Measurements from ENCODE around the gene RHPN2. TPM values are rescaled to one million over a fixed set of nuclear protein-coding genes. Genes with fewer than 3 reads are reported as not detected.

The RHPN2 gene
- polyA plus RNA-seq, result 34.4 TPM
- long read RNA-seq, donor 1, partial matches to known transcripts, result 0 of 3 reads
- long read RNA-seq, donor 1, other reads (novel, unspliced or antisense), result 0 of 3 reads
- long read RNA-seq, donor 2, partial matches to known transcripts, result 0 of 4 reads
- long read RNA-seq, donor 2, other reads (novel, unspliced or antisense), result 0 of 4 reads
- long read RNA-seq, donor 3, result 0 reads
- long read RNA-seq, donor 4, partial matches to known transcripts, result 0 of 1 reads
- long read RNA-seq, donor 4, other reads (novel, unspliced or antisense), result 0 of 1 reads
- long read RNA-seq, donor 5, partial matches to known transcripts, result 0 of 2 reads
- long read RNA-seq, donor 5, other reads (novel, unspliced or antisense), result 0 of 2 reads
- long read RNA-seq, donor 6, transcript RHPN2-201 (15 exons, 3,500 nt), result major isoform, 6 of 8 reads
- long read RNA-seq, donor 6, partial matches to known transcripts, result 0 of 8 reads
- long read RNA-seq, donor 6, other reads (novel, unspliced or antisense), result 0 of 8 reads
- long read RNA-seq, donor 7, partial matches to known transcripts, result 0 of 2 reads
- long read RNA-seq, donor 7, other reads (novel, unspliced or antisense), result 0 of 2 reads
- long read RNA-seq, donor 8, transcript RHPN2-201 (15 exons, 3,500 nt), result major isoform, 5 of 5 reads
- long read RNA-seq, donor 8, partial matches to known transcripts, result 0 of 5 reads
- long read RNA-seq, donor 8, other reads (novel, unspliced or antisense), result 0 of 5 reads
- long read RNA-seq, donor 9, partial matches to known transcripts, result 0 of 1 reads
- long read RNA-seq, donor 9, other reads (novel, unspliced or antisense), result 0 of 1 reads
- long read RNA-seq, donor 10, transcript RHPN2-201 (15 exons, 3,500 nt), result major isoform, 5 of 5 reads
- long read RNA-seq, donor 10, partial matches to known transcripts, result 0 of 5 reads
- long read RNA-seq, donor 10, other reads (novel, unspliced or antisense), result 0 of 5 reads
- long read RNA-seq, donor 11, partial matches to known transcripts, result 0 of 3 reads
- long read RNA-seq, donor 11, other reads (novel, unspliced or antisense), result 0 of 3 reads

DNA sequence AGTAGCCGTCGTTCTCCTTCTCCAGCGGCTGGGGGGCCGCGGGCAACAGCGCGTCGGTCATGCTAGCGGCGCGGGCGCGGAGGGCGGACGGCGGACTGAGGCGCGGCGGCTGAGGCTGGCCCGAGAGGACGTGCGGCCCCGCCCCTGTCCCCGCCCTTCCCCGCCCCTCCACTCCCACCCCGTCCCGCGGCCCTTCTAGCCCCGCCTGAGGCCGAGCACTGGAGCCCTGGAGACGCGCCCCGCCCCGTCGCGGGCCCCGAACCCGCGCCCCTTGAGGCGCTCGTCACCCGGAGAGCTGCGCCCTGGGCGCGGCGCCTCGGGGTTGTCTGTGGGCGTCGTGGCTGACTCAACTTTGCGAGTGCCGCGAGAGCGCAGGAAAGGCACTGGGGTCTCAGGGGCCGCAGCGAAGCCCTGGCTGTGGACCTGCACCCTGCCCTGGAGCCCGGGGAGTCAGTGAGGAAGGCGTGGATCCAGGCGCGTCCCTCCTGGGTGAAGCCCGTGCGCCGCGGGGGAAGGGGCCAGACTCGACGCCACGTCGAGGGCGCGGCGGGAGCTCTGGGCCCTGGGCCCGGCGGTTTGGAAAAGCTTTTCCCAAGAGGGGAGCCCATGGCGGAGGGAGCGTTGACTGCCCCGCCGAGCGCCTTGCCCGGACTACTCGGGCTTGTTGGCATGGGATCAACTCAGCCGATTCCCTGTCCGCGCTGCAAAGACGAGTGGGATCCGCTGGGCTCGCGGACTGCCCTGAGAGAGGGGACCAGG is at the start of gene RHPN2:
RHPN2 (minus strand) TSS at position 97 of the 759 bp plus-strand sequence; CDS start at position 61, 36 bp downstream.
- DNase-seq, result peak; percentile 88 to 93
- no CpG with 5 or more reads among the region's 86 CpGs for WGBS (ENCODE audit: insufficient coverage, low lambda C conversion rate)
- Histone ChIP-seq H3K36me3 (ENCODE audit: control insufficient read depth, insufficient read depth, low read length) (no peaks in the 10 kb centered on the region), H3K27me3 (ENCODE audit: control insufficient read depth, insufficient read depth, low read length) (peaks cover 10% of the 10 kb centered on the region), H3K4me1 (ENCODE audit: control insufficient read depth, insufficient read depth, low read length) (peaks cover 4% of the 10 kb centered on the region), H3K9me3 (ENCODE audit: control insufficient read depth, low read depth, low read length) (peaks cover 3% of the 10 kb centered on the region), H3K27ac (ENCODE audit: low read length) (peak within 1 kb of the TSS; percentile 70), H3K4me3 (ENCODE audit: low read length) (peak within 1 kb of the TSS; percentile 82)

DNA sequence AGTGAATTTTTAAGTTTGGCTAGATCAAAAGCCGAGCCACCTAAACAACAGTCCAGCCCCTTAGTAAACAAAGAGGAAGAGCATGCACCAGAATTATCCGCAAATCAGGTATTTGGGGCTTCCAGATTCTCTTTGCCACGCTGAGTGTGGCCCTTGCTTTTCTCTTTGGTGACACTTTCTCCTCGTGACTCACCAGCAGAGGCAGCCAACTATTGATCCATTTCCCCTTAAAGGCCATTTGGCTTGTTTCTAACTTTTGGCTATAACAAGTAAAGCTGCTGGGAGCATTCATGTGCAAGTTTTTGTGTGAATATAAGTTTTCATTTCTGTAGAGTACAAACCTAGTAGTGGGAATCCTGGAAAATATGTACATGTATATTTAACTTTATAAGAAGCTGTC is 49.6 kb upstream of the RHPN2 start:
- H3K36me3 ChIP-seq (ENCODE audit: control insufficient read depth, insufficient read depth, low read length), result peaks cover 69% of the 10 kb centered on the region
- DNase-seq, result no peak

GRCh38 chr19:33111587-33111986 is 46.9 kb upstream of the RHPN2 start:
- whole genome bisulfite sequencing (ENCODE audit: insufficient coverage, low lambda C conversion rate), result no CpG with 5 or more reads among the region's 11 CpGs
- Histone ChIP-seq H3K4me3 (ENCODE audit: low read length) (no peak overlapping the region), H3K27me3 (ENCODE audit: control insufficient read depth, insufficient read depth, low read length) (no peaks in the 10 kb centered on the region), H3K9me3 (ENCODE audit: control insufficient read depth, low read depth, low read length) (no peaks in the 10 kb centered on the region), H3K4me1 (ENCODE audit: control insufficient read depth, insufficient read depth, low read length) (no peaks in the 10 kb centered on the region), H3K27ac (ENCODE audit: low read length) (no peak overlapping the region), H3K36me3 (ENCODE audit: control insufficient read depth, insufficient read depth, low read length) (peaks cover 71% of the 10 kb centered on the region)
- no peak for DNase-seq

More for the DNA sequence above, 49.6 kb upstream of the RHPN2 start:
- H3K4me1 ChIP-seq (ENCODE audit: control insufficient read depth, insufficient read depth, low read length), result no peaks in the 10 kb centered on the region
- H3K27me3 ChIP-seq (ENCODE audit: control insufficient read depth, insufficient read depth, low read length), result no peaks in the 10 kb centered on the region
- no peaks in the 10 kb centered on the region for H3K9me3 ChIP-seq (ENCODE audit: control insufficient read depth, low read depth, low read length)
- WGBS (ENCODE audit: insufficient coverage, low lambda C conversion rate), result no CpG with 5 or more reads among the region's 4 CpGs
- no peak overlapping the region for H3K4me3 ChIP-seq (ENCODE audit: low read length)
- H3K27ac ChIP-seq (ENCODE audit: low read length), result no peak overlapping the region

DNA sequence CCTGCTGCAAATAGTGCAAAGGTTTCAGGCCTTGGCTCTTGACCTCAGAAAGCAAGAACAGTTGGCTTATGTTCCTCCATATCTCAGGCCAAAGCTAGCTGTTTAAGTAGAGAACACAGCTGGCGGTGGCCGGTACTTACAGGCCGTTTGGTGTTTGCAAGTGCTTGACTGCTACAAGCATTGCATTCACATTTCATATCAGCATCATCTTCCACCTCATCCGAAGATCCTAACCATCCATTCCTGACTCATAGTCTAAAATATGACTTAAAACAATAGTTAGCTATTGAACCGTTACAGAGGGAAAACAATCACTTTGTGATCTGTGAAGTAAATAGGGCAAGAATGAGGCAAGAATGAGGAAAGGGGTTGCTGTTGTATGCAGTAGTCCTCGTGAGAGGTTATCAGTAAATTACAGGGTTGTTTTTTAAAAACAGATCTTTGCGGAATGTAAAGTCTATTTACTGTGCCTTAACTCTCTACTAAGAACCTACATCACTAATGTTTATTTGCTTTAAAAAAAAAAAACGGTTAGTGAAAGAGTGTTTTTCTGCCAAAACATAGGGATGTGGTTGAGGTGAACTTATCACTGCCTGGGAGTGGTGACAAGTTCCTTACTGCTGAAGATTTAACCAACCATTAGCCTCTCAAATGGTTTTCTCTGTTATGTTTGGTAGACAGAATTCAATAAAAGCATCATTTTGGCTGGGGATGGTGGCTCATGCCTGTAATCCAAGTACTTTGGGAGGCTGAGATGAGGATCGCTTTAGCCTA is 45.6 kb upstream of the RHPN2 start:
- WGBS (ENCODE audit: insufficient coverage, low lambda C conversion rate), result no CpG with 5 or more reads among the region's 9 CpGs
- Histone ChIP-seq H3K4me1 (ENCODE audit: control insufficient read depth, insufficient read depth, low read length) (no peaks in the 10 kb centered on the region), H3K27ac (ENCODE audit: low read length) (no peak overlapping the region), H3K27me3 (ENCODE audit: control insufficient read depth, insufficient read depth, low read length) (no peaks in the 10 kb centered on the region), H3K36me3 (ENCODE audit: control insufficient read depth, insufficient read depth, low read length) (peaks cover 68% of the 10 kb centered on the region), H3K4me3 (ENCODE audit: low read length) (no peak overlapping the region), H3K9me3 (ENCODE audit: control insufficient read depth, low read depth, low read length) (no peaks in the 10 kb centered on the region)
- DNase-seq, result no peak

DNA sequence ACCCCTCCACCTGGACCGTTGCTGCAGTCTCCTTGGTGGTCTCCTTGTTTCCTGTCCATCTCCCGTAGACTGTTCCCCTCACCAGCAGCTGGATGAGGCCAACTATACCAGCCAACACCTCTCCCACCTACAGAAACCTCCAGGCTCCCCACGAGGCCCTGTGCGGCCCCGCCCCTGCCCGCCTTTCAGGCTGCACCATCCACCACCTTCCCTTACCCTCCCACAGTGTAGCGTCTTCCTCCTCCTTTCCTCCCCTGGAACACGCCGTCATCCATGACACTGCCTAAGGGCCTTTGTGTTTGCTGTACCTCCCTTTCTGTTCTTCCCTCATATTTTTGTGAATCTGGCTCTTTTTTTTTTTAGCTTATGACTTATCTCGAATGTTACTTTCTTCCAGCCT is 43.5 kb upstream of the RHPN2 start:
- no peaks in the 10 kb centered on the region for H3K4me1 ChIP-seq (ENCODE audit: control insufficient read depth, insufficient read depth, low read length)
- no peak for DNase-seq
- H3K36me3 ChIP-seq (ENCODE audit: control insufficient read depth, insufficient read depth, low read length), result peaks cover 64% of the 10 kb centered on the region
- 100% methylated on average over 6 of the region's 10 CpGs for WGBS (ENCODE audit: insufficient coverage, low lambda C conversion rate)
- no peak overlapping the region for H3K4me3 ChIP-seq (ENCODE audit: low read length)
- no peaks in the 10 kb centered on the region for H3K9me3 ChIP-seq (ENCODE audit: control insufficient read depth, low read depth, low read length)
- no peak overlapping the region for H3K27ac ChIP-seq (ENCODE audit: low read length)
- no peaks in the 10 kb centered on the region for H3K27me3 ChIP-seq (ENCODE audit: control insufficient read depth, insufficient read depth, low read length)

GRCh38 chr19:33102893-33103292 is 38.2 kb upstream of the RHPN2 start:
- DNase-seq, result no peak
- Histone ChIP-seq H3K4me3 (ENCODE audit: low read length) (no peak overlapping the region), H3K4me1 (ENCODE audit: control insufficient read depth, insufficient read depth, low read length) (peaks cover 6% of the 10 kb centered on the region), H3K9me3 (ENCODE audit: control insufficient read depth, low read depth, low read length) (peaks cover 2% of the 10 kb centered on the region), H3K27me3 (ENCODE audit: control insufficient read depth, insufficient read depth, low read length) (no peaks in the 10 kb centered on the region), H3K36me3 (ENCODE audit: control insufficient read depth, insufficient read depth, low read length) (peaks cover 49% of the 10 kb centered on the region), H3K27ac (ENCODE audit: low read length) (no peak overlapping the region)
- no CpG with 5 or more reads among the region's 6 CpGs for WGBS (ENCODE audit: insufficient coverage, low lambda C conversion rate)

- H3K9me3 ChIP-seq (ENCODE audit: control insufficient read depth, low read depth, low read length), result peaks cover 2% of the 10 kb centered on the region
- H3K4me1 ChIP-seq (ENCODE audit: control insufficient read depth, insufficient read depth, low read length), result peaks cover 6% of the 10 kb centered on the region
- no peak overlapping the region for H3K4me3 ChIP-seq (ENCODE audit: low read length)
- peak; percentile 88 to 95 for DNase-seq
- whole genome bisulfite sequencing (ENCODE audit: insufficient coverage, low lambda C conversion rate), result 8% methylated on average over 2 of the region's 10 CpGs
- H3K27me3 ChIP-seq (ENCODE audit: control insufficient read depth, insufficient read depth, low read length), result no peaks in the 10 kb centered on the region
- peaks cover 48% of the 10 kb centered on the region for H3K36me3 ChIP-seq (ENCODE audit: control insufficient read depth, insufficient read depth, low read length)
- H3K27ac ChIP-seq (ENCODE audit: low read length), result peak overlapping the region; percentile 89
Measured at GRCh38 chr19:33100894-33101644, 36.4 kb upstream of the RHPN2 start.

GRCh38 chr19:33098055-33098534 is 33.4 kb upstream of the RHPN2 start:
- no CpG with 5 or more reads among the region's 4 CpGs for WGBS (ENCODE audit: insufficient coverage, low lambda C conversion rate)
- Histone ChIP-seq H3K4me1 (ENCODE audit: control insufficient read depth, insufficient read depth, low read length) (peaks cover 6% of the 10 kb centered on the region), H3K36me3 (ENCODE audit: control insufficient read depth, insufficient read depth, low read length) (peaks cover 63% of the 10 kb centered on the region), H3K9me3 (ENCODE audit: control insufficient read depth, low read depth, low read length) (peaks cover 2% of the 10 kb centered on the region), H3K4me3 (ENCODE audit: low read length) (no peak overlapping the region), H3K27ac (ENCODE audit: low read length) (no peak overlapping the region), H3K27me3 (ENCODE audit: control insufficient read depth, insufficient read depth, low read length) (no peaks in the 10 kb centered on the region)
- no peak for DNase-seq

DNA sequence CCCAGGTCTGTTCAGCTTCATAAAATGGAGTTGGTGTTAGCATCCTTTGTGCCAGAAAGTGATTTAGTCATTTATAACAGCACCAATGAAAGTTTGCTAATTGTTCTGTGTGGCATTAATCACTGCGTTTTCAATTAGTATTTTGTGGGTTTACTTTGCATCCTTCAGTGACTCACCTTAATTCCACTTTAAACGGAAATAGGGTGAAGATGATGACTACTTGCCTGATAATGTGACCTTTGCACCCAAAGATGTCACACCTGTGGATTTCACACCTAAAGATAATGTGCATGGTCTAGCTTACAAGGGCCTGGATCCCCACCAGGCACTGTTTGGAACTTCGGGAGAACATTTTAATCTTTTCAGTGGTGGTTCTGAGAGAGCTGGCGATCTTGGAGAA is 31.3 kb upstream of the RHPN2 start:
- H3K9me3 ChIP-seq (ENCODE audit: control insufficient read depth, low read depth, low read length), result peaks cover 2% of the 10 kb centered on the region
- H3K36me3 ChIP-seq (ENCODE audit: control insufficient read depth, insufficient read depth, low read length), result peaks cover 67% of the 10 kb centered on the region
- WGBS (ENCODE audit: insufficient coverage, low lambda C conversion rate), result no CpG with 5 or more reads among the region's 4 CpGs
- H3K27ac ChIP-seq (ENCODE audit: low read length), result no peak overlapping the region
- peak; percentile 42 to 44 for DNase-seq
- H3K4me3 ChIP-seq (ENCODE audit: low read length), result no peak overlapping the region
- H3K27me3 ChIP-seq (ENCODE audit: control insufficient read depth, insufficient read depth, low read length), result no peaks in the 10 kb centered on the region
- peaks cover 6% of the 10 kb centered on the region for H3K4me1 ChIP-seq (ENCODE audit: control insufficient read depth, insufficient read depth, low read length)
